AG04449 (cell line): Measurements from ENCODE around the gene HOXA6.

Source experiments
- CTCF ChIA-PET: fragments of 350-600 bp; formaldehyde crosslinking; extraction: SDS; loops from one replicate; lab custom pipeline; 2021; ENCODE audit warnings: antibody characterized with exemption; lab: Yijun Ruan, JAX
- POLR2A ChIA-PET: fragments of 400-600, 350-600 bp; formaldehyde crosslinking; extraction: SDS; loops from one replicate; lab custom pipeline; 2020; ENCODE audit warnings: antibody characterized with exemption, inconsistent platforms; lab: Yijun Ruan, JAX
- DNase-seq: peaks from one replicate; pipeline ENCODE4 v3.0.0-alpha.2; 2010; ENCODE audit warnings: low read depth, low spot score
- H3K4me3 ChIP-seq: 2 replicates; pipeline ENCODE4 v1.5.1; 2011; ENCODE audit warnings: low read depth, mild to moderate bottlenecking, control low read depth, low read length
- TF ChIP-seq, protein P1 (sequence below): IDR thresholded peaks from one replicate; pipeline ENCODE4 v1.5.1; 2011; ENCODE audit warnings: mild to moderate bottlenecking, moderate library complexity, low read length, control low read depth, inconsistent platforms; ENCODE audit not compliant: insufficient read depth; ENCODE audit errors: missing control alignments

Gene HOXA6

DNA sequence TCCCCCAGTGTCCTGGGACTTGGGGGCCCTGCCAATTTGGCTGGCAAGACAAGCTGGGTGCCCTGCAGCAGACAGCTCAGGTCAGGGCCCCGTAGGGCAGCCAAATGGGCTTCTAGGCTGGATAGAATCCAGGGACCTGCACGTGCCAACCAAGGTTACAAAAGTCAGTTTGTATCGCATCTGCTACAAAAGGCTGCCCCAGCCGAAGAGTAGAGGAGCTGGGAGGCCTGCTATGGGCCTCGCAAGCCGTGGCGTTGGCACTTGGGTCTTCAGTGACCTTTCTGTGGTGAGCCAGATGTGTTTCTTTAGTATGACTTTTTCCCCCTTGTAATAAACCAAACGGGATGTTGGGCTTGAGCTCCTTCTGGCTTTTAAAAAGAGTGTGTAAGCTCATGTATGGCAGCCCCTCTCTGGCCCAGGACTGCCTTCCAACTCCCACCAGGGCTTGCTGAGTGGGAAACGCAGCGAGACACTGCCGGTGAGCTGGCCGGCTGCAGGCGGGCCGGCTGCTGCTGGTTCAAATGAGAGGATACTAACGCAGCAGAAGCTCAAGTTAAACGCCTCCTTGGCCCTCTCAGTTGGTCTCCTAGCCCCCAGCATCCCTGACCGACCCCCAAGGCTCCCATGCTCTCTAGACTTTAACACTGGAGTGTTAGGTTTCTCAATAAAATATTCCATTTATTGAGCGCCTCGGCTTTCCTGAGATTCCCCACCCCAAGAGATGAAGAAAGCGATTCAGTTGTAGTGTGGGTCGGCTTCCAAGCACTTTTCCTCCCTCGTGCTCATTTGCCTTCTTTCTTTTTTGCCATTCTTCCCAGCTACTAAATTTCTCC lies 29.6 kb upstream of the HOXA6 start:
- peak overlapping the region; percentile 75 for H3K4me3 ChIP-seq
- no peak for DNase-seq
- TF ChIP-seq, protein P1, sequence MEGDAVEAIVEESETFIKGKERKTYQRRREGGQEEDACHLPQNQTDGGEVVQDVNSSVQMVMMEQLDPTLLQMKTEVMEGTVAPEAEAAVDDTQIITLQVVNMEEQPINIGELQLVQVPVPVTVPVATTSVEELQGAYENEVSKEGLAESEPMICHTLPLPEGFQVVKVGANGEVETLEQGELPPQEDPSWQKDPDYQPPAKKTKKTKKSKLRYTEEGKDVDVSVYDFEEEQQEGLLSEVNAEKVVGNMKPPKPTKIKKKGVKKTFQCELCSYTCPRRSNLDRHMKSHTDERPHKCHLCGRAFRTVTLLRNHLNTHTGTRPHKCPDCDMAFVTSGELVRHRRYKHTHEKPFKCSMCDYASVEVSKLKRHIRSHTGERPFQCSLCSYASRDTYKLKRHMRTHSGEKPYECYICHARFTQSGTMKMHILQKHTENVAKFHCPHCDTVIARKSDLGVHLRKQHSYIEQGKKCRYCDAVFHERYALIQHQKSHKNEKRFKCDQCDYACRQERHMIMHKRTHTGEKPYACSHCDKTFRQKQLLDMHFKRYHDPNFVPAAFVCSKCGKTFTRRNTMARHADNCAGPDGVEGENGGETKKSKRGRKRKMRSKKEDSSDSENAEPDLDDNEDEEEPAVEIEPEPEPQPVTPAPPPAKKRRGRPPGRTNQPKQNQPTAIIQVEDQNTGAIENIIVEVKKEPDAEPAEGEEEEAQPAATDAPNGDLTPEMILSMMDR = no peak
- ChIA-PET POLR2A (interaction anchor here (2.2 to 4.8 kb wide), 2 partner anchors 8 to 11 kb away, joined by 13 to 53 read pairs; partner anchors contain the start of gene HOXA9), CTCF (interaction anchor here (0.9 to 9.5 kb wide), 6 partner anchors 8 to 1284 kb away, joined by 4 to 117 read pairs (median 8); partner anchors contain the start of gene HOXA9)

DNA sequence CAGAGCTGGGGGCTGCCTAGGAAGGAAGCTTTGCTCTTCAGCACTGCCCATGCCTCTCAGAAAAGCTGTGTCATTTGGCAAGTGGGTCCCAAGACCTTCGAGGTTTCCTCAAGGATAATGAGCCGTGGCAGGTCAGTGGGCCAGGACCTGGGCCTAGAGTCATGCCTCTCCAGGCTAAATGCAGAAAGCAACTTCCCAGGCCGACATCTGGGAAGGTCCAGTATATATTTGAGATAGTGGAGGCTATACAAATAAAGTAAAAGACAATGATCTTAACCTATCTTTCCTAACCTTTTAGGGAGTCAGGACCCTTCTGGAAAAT lies 28.9 kb upstream of the HOXA6 start:
- TF ChIP-seq, protein P1 = no peak
- DNase-seq = no peak
- peak overlapping the region; percentile 75 for H3K4me3 ChIP-seq
- ChIA-PET POLR2A (interaction anchor here (2.2 to 5.5 kb wide), 3 partner anchors 7 to 15 kb away, joined by 13 to 53 read pairs (median 33); partner anchors contain the start of gene HOXA9), CTCF (interaction anchor here (0.9 to 9.5 kb wide), 4 partner anchors 10 to 1284 kb away, joined by 4 to 117 read pairs (median 8); partner anchors contain the start of gene HOXA9)

DNA sequence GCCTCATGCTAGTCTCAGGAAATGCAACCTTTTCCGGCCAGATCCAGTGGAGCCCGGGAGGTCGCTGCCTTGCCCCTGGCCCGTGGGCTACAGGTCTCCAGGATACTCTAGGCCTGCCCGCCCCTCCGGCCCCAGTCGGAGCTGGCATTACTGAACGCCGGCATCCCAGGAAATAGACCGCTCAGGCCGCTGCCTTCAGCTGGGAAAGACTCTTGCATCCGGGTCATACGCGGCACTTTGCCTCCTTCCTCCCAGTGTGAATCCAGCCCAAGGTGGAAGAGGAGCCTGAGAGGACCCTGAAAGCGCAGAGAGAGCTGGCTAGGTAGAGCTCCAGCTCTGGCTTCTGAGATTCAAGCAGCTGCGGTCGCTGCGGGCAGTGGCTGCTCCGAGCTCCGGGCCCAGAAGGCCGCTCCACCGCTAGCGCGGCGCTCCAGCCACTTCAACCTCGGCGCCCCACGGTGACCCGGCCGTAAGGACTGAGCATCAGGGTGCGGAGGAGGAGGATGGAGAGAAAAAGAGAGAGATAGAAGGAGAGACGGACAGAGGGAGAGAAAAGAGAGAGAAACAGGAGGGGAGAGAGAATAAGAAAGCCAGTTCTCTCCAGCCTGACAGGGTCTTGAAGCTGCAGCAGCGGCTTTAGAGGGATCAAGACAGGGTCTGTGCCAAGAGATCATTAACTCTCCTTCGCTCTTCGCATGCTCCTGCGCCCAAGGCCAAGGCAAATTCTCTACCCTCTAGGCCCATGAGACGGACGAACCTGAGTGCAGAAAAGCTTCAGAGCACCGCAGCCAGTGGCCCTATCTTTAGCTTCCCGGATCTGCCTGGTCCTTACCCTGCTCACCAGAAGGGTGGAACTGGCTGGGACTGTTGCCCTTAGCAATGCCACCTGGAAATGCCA lies 28.3 kb upstream of the HOXA6 start:
- CTCF ChIA-PET = interaction anchor here (0.9 to 9.5 kb wide), 4 partner anchors 11 to 1283 kb away, joined by 4 to 117 read pairs (median 8); partner anchors contain the start of gene HOXA9
- peak overlapping the region; percentile 75 for H3K4me3 ChIP-seq
- TF ChIP-seq, protein P1 = no peak
- no peak for DNase-seq
- POLR2A ChIA-PET = interaction anchor here (0.8 to 5.5 kb wide), 4 partner anchors 6 to 14 kb away, joined by 3 to 53 read pairs (median 23); partner anchors contain the start of gene HOXA9

DNA sequence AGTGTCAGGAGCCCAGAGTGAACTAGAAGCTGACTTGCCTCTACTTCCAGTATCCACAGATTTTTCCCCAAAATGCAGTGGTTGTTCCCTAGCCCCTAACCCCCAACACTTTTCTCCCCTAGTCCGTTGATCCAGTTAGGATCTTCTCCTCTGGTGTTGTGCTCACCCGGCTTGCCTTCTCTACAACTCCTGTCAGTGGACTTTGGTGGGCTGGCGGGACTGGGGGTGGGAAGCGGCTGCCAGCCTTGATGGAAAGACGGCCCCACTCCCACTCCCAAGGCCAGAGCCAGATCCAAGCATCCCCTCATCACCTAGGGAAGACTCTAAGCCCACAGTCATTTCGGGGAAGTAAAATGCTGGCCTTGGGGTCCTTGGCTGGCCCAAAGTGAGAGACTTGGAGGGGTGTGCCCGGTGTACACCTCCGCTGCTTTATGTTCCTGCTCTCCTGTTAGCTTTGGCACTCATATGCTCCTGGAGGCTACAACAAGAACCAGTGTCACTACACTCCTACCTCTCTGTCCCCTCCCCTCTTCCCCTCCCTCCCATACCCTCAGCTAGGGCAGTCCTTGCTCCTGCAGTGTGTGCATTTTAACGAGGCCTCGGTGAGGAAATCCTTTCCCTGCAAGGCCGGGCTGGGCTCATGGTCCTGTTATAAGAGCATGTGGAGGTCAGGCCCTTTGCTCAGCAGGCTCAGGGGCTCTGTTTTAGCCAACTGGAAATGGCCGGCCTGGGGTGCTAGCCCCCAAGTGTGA lies 27.5 kb upstream of the HOXA6 start:
- TF ChIP-seq, protein P1 = no peak
- ChIA-PET POLR2A (interaction anchor here (0.8 to 5.5 kb wide), 3 partner anchors 9 to 13 kb away, joined by 3 to 33 read pairs (median 13); partner anchors contain the start of gene HOXA9), CTCF (interaction anchor here (0.9 to 9.5 kb wide), 4 partner anchors 11 to 24 kb away, joined by 3 to 117 read pairs (median 6); partner anchors contain the start of genes HOXA13 and HOXA9)
- DNase-seq = no peak
- H3K4me3 ChIP-seq = peak overlapping the region; percentile 75
